ENCODE data around the gene CLNK.

DNA sequence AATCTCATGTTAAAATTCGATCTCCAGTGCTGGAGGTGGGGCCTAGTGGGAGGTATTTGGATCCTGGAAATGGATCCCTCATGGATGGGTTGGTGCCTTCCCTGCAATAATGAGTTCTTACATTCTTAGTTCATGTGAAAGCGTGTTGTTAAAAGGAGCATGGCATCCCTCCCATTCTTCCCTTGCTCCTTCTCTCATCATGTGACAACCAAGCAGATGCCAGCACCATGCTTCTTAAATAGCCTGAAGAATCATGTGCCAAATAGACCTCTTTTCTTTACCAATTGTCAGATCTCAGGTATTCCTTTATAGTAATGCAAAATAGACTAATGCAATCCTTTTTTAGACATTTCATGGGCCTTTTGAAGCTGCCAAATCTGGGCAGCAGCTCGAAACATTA is 29.0 kb upstream of the CLNK start:
- TF ChIP-seq GATA2 (IDR thresholded peaks at IDR 0.05; ENCODE audit: low read depth, low read length) (no peak), GATA3 (IDR thresholded peaks at IDR 0.05; ENCODE audit: low read depth, low read length) (no peak)

All from SH-SY5Y (cell line).